Activated T-cell treated with anti-CD3 and anti-CD28 coated beads, Interleukin-2, amount 50 U/mL, for 72 hours (primary cell): ENCODE measurements around the gene ELL. TPM values are rescaled to one million over a fixed set of nuclear protein-coding genes. Genes with fewer than 3 reads are reported as not detected.
A peak's percentile ranks its signal among the peaks of the same experiment; 100 is the strongest.

Source experiments
- ATAC-seq, 2 donors: fragments of 150-1000 bp; cut with Tn5 transposase; replicated peaks in 1 of 2; 2 replicates each; pipeline ENCODE4 v1.10.0; 2021; ENCODE audit warnings: moderate library complexity in 2 of 2, mild to moderate bottlenecking in 1 of 2
- DNase-seq, 2 donors: peaks; one replicate each; pipeline ENCODE4 v3.0.0; 2021 to 2022; ENCODE audit warnings: mixed read lengths in 1 of 2
- H3K27ac Mint-ChIP-seq: one replicate; pipeline ENCODE4 v1.8.0; 2022; ENCODE audit warnings: mild to moderate bottlenecking, moderate library complexity, mixed read lengths
- H3K27me3 Mint-ChIP-seq: one replicate; pipeline ENCODE4 v1.8.0; 2022; ENCODE audit warnings: low read depth, mixed read lengths
- H3K36me3 Mint-ChIP-seq, 2 donors: one replicate each; pipeline ENCODE4 v1.8.0; 2022; ENCODE audit warnings: mixed read lengths in 2 of 2, mild to moderate bottlenecking in 1 of 2; ENCODE audit not compliant: insufficient read depth in 2 of 2
- H3K4me1 Mint-ChIP-seq: one replicate; pipeline ENCODE4 v1.8.0; 2022; ENCODE audit warnings: low read depth, mixed read lengths
- H3K4me3 Mint-ChIP-seq, 2 donors: one replicate each; pipeline ENCODE4 v1.8.0; 2022; ENCODE audit warnings: mild to moderate bottlenecking in 2 of 2, mixed read lengths in 2 of 2, moderate library complexity in 2 of 2
- H3K9me3 Mint-ChIP-seq, 2 donors: one replicate each; pipeline ENCODE4 v1.8.0; 2022; ENCODE audit warnings: mixed read lengths in 2 of 2
- total RNA-seq, 2 donors: library from RNA; stranded (reverse); gene quantifications; one replicate each; pipeline ENCODE4 v1.2.3, GENCODE V29; 2022

Gene ELL
- total RNA-seq, 2 donors from 2014 or later, result 25.9 to 32.3 TPM

- Mint-ChIP-seq H3K27me3 (no peaks in the 10 kb centered on the region), H3K27ac (no peak overlapping the region), H3K9me3 (no peaks in the 10 kb centered on the region), H3K36me3 (peaks cover 0 to 2% of the 10 kb centered on the region in 2 donors), H3K4me1 (peaks cover 18% of the 10 kb centered on the region), H3K4me3 (no peak overlapping the region)
- ATAC-seq (no peak), DNase-seq (no peak)
These were observed 90.3 kb downstream of the ELL start for GRCh38 chr19:18431351-18432197.

GRCh38 chr19:18430417-18431144, 91.3 kb downstream of the ELL start:
- ATAC-seq (no peak), DNase-seq (no peak)
- Mint-ChIP-seq H3K36me3 (peaks cover 0 to 2% of the 10 kb centered on the region in 2 donors), H3K4me3 (no peak overlapping the region), H3K27me3 (no peaks in the 10 kb centered on the region), H3K27ac (no peak overlapping the region), H3K9me3 (no peaks in the 10 kb centered on the region), H3K4me1 (peaks cover 18% of the 10 kb centered on the region)

- H3K27ac Mint-ChIP-seq, result no peak overlapping the region
- peak overlapping the region; percentile 25 to 65 for H3K4me3 Mint-ChIP-seq
- H3K27me3 Mint-ChIP-seq, result no peaks in the 10 kb centered on the region
- ATAC-seq, result no peak
- H3K36me3 Mint-ChIP-seq, result peaks cover 0 to 2% of the 10 kb centered on the region in 2 donors
- no peaks in the 10 kb centered on the region for H3K9me3 Mint-ChIP-seq
- DNase-seq, result no peak
- H3K4me1 Mint-ChIP-seq, result peaks cover 19% of the 10 kb centered on the region
These were observed 92.0 kb downstream of the ELL start for GRCh38 chr19:18429717-18430416.

GRCh38 chr19:18428787-18429674, 92.8 kb downstream of the ELL start:
- ATAC-seq (peak; percentile 81 to 85), DNase-seq (peak; percentile 79 to 84)
- Mint-ChIP-seq H3K27ac (no peak overlapping the region), H3K27me3 (no peaks in the 10 kb centered on the region), H3K9me3 (no peaks in the 10 kb centered on the region), H3K4me1 (peaks cover 21% of the 10 kb centered on the region), H3K36me3 (no peaks in the 10 kb centered on the region), H3K4me3 (peak overlapping the region; percentile 47 to 65)

- H3K27me3 Mint-ChIP-seq, result no peaks in the 10 kb centered on the region
- ATAC-seq (peak in 1 of 2 donors; percentile 1), DNase-seq (no peak)
- H3K4me1 Mint-ChIP-seq, result peaks cover 26% of the 10 kb centered on the region
- H3K9me3 Mint-ChIP-seq, result no peaks in the 10 kb centered on the region
- no peak overlapping the region for H3K4me3 Mint-ChIP-seq
- H3K36me3 Mint-ChIP-seq, result no peaks in the 10 kb centered on the region
- H3K27ac Mint-ChIP-seq, result no peak overlapping the region
These were observed 93.6 kb downstream of the ELL start for GRCh38 chr19:18428173-18428786.

- DNase-seq (no peak), ATAC-seq (no peak)
- Mint-ChIP-seq H3K27ac (no peak overlapping the region), H3K36me3 (no peaks in the 10 kb centered on the region), H3K27me3 (no peaks in the 10 kb centered on the region), H3K4me3 (no peak overlapping the region), H3K4me1 (peaks cover 32% of the 10 kb centered on the region), H3K9me3 (no peaks in the 10 kb centered on the region)
These were observed 94.1 kb downstream of the ELL start for GRCh38 chr19:18427743-18428113.

- Mint-ChIP-seq H3K9me3 (no peaks in the 10 kb centered on the region), H3K4me1 (peaks cover 37% of the 10 kb centered on the region), H3K4me3 (no peak overlapping the region), H3K27me3 (no peaks in the 10 kb centered on the region), H3K27ac (no peak overlapping the region), H3K36me3 (no peaks in the 10 kb centered on the region)
- no peak for ATAC-seq
- no peak for DNase-seq
These were observed 94.7 kb downstream of the ELL start for GRCh38 chr19:18427080-18427742.

GRCh38 chr19:18426416-18426767, 95.5 kb downstream of the ELL start:
- Mint-ChIP-seq H3K27me3 (no peaks in the 10 kb centered on the region), H3K9me3 (no peaks in the 10 kb centered on the region), H3K27ac (no peak overlapping the region), H3K4me1 (peaks cover 45% of the 10 kb centered on the region), H3K4me3 (no peak overlapping the region), H3K36me3 (no peaks in the 10 kb centered on the region)
- no peak for ATAC-seq
- no peak for DNase-seq

- Mint-ChIP-seq H3K9me3 (no peaks in the 10 kb centered on the region), H3K4me3 (no peak overlapping the region), H3K27me3 (no peaks in the 10 kb centered on the region), H3K36me3 (no peaks in the 10 kb centered on the region), H3K27ac (no peak overlapping the region), H3K4me1 (peaks cover 52% of the 10 kb centered on the region)
- no peak for DNase-seq
- ATAC-seq, result no peak
These were observed 96.1 kb downstream of the ELL start for GRCh38 chr19:18425515-18426415.

- H3K36me3 Mint-ChIP-seq, result no peaks in the 10 kb centered on the region
These were observed 96.9 kb downstream of the ELL start for GRCh38 chr19:18424890-18425514.

More at GRCh38 chr19:18424890-18425514, 96.9 kb downstream of the ELL start:
- Mint-ChIP-seq H3K9me3 (no peaks in the 10 kb centered on the region), H3K4me1 (peaks cover 53% of the 10 kb centered on the region), H3K27ac (no peak overlapping the region), H3K4me3 (no peak overlapping the region), H3K27me3 (no peaks in the 10 kb centered on the region)
- ATAC-seq, result no peak
- DNase-seq, result no peak
